Activated CD4-positive, alpha-beta T cell treated with anti-CD3 and anti-CD28 coated beads, Interleukin-2, Interleukin-4, amounts not matched to agents 100 ng/mL and 50 ng/mL, durations not matched to agents 16 hours and 8 hours (primary cell): Measurements from ENCODE around the gene MPST.
"Not testable (repeated sequence)": the region's sequence is repeated elsewhere in the genome, so short reads cannot be mapped to it uniquely, and the experiment has no call there.

ENCODE experiments used
- DNase-seq: peaks from one replicate; pipeline ENCODE4 v3.0.0-alpha.2; 2020; ENCODE audit warnings: low spot score

The MPST gene

DNA sequence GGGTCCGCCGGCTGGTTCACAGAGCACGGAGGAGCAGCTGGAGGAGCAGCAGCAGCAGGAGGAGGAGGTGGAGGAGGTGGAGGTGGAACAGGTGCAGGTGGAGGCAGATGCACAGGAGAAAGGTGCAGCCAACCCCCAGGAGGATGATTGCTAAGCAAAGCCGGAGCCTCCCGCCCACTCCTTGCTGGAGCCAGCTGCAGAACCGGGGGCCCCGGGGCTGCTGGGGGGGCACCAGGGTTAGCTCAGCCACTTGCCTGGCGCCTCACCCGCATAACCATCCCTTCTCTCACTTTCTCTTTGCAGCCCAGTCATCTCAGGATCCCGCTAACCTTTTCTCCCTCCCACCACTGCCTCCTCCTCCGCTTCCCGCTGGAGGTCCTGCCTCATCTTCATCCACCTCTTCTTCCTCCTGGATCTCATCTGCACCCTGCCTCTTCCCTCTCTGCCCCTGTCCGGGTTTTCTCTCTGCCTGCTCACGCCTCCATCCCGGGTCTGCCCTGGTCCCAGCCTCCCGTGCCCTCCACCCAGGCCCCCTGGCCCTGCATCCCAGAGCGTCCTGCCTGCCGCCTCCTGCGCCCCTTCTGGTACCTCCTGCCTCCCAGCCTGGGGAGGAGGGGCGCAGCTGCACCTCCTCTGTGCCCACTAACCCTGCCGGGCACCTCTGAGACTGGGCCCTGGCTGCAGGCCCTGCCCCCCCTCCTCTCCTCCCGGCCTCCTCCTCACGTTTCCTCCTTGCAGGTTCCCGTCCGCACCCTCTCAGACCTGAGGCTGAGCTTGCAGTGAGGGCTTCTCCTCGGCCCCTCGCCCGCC is 41.5 kb downstream of the MPST start:
- peak; percentile 69 for DNase-seq

DNA sequence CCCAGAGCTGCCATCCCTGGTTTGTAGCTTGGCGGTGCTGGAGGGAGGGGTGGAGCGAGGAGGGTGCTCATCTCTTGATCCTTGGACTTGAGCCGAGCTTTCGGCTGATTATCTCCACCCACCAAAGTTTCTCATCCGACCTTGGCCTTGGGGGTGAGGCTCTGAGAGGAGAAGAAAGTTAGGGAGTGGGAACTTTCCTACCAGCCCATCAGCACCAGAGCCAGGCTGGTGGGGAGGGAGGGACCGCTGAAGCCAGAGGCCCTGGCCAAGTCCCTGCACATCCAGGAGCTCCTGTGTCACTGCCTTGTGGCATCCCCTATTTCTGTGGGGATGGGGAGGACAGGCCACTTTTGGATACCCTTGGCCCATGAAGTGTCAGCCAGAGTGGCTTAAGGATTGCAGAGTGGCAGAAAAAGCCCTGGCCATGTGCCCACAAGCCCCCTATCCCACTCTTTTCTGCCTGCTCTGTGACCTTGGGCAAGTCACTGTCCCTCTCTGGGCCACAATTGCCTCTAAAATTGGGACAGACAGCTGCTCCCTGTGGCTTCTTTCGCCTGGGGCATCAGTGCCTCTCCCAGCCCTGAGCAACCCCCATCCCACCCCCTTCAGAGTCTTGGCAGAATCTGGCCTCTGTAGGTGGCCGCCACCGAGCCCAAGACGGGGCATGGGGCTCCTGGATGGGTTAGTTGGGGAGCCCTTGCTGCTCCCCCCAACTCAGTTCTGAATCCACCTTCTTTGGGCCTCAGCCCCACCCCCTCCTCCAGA is 42.3 kb downstream of the MPST start:
- DNase-seq: no peak

- DNase-seq: no peak
These were observed 42.8 kb downstream of the MPST start for GRCh38 chr22:37062376-37062675.

- DNase-seq: no peak
These were observed 43.3 kb downstream of the MPST start for GRCh38 chr22:37062702-37063381.

GRCh38 chr22:37063431-37064420 is 44.2 kb downstream of the MPST start:
- no peak for DNase-seq

DNA sequence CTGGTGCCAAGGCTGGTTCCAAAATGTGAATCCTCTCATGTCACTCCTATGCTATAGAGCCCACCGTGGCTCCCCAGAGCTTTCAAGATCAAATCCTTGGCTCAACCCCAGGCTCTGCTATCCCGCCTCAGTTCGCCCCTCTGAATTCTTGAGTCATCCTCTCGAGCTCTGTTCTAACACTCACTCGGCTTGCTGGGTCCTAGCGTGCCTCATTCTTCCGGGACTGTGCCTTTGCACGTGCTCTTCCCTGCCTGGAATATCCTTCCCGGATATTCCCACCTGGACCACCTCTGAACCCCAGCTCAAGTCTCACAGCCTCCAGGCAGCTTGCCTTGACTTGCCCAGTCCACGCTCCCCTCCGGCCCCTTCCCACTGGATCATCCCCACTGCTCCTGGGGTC is 45.0 kb downstream of the MPST start:
- DNase-seq: no peak

DNA sequence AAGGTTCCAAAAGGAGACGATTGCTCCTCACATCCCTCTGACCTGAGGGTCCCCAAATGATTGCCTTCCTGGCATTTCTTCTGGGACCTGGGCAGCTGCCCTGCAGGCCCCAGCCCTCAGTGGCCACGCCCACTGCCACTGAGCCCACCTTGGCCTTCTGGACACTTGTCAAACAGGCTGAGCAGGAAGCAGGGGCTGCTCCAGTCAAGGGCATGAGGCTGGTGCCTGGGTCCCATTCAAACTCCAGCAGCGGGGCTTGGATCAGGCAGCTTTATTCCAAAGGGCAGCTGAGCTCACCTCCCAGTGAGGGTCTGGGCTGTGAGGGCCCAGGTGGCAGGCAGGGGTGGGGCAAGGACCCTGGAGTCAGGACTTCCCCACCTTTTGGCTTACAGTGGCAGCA is 45.6 kb downstream of the MPST start:
- no peak for DNase-seq

DNA sequence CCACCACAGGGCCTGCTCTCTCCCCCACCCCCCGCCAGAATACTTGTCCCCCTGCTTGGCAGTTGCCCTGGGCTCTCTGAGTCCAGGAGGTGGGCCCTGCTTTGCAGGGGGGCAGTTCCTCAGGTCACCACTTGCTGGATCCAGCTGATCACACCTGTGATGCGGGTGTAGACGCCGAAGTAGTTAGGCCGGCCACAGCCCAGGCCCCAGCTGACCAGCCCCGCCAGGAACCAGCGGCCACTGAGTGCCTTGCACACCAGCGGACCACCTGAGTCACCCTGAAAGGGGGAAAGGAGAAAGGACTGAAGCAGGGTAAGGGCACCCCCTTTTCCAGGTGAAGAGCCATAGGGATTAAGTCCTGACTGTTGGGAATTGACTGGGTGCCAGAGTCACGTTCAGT is 46.4 kb downstream of the MPST start:
- DNase-seq: no peak

- DNase-seq: no peak
These were observed 47.9 kb downstream of the MPST start for GRCh38 chr22:37067428-37067827.

GRCh38 chr22:37068859-37069258 is 49.3 kb downstream of the MPST start:
- no peak for DNase-seq

GRCh38 chr22:37069319-37069718 is 49.8 kb downstream of the MPST start:
- DNase-seq: no peak

DNA sequence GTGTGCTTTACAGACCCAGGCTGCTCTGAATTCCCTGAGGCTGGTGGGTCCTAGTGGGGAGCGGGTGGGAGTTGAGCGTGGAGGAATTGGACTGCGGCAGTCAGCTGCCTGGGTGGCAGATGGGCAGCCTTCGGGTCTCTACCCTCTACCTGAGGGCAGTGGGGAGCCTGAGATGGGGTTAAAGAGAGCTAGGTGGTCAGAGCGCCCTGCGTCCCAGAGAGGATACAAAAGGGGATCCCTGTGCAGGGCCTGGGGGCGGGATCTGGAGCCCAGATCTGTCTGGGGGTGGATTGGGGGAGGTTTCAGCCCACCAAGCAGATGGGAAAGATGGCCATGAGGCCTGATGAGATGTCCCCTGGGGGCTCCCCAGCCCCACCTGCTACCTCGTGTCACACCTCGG is 50.2 kb downstream of the MPST start:
- no peak for DNase-seq

- DNase-seq: no peak
These were observed 50.8 kb downstream of the MPST start for GRCh38 chr22:37070334-37070733.

DNA sequence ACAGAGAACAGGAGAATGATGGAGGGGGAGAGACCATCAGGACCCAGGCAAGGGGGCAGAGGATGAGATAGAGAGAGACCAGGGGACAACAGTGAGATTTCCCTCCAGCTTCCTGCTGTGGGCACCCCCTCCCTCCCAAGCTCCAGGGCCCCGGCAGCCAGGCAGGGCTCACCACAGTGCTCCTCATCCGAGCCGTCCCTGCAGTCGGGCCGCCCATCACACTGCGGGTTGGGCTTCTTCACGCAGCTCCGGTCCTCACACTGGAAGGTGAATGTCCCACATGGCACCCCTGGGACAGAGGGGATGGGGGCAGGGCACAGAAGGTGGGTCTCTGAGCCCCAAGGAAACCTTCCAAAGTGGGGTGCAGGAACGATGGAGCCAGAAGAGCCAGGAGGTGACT is 51.2 kb downstream of the MPST start:
- DNase-seq: no peak

GRCh38 chr22:37071850-37072592 is 52.5 kb downstream of the MPST start:
- DNase-seq: not testable (repeated sequence)

GRCh38 chr22:37072673-37073072 is 53.1 kb downstream of the MPST start:
- no peak for DNase-seq

- no peak for DNase-seq
These were observed 55.0 kb downstream of the MPST start for GRCh38 chr22:37074537-37074936.

DNA sequence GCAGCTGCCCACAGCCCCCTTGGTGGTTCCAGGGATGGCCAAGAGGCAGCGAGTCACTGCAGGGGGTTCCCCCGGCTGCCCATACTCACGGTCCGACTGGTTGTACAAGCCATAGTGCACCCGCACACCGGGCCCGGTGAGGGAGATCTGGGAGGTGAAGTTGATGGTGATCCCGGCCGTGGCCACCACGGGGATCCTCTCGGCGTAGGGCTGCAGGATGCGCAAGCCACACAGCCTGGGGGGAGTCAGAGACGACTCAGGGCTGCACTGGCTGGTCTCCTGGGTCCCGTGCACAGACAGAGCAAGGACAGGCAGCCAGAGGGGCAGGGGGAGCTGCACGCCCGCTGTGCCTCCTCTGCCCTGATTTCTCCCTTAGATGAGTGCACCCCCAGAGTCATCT is 55.5 kb downstream of the MPST start:
- DNase-seq: no peak

DNA sequence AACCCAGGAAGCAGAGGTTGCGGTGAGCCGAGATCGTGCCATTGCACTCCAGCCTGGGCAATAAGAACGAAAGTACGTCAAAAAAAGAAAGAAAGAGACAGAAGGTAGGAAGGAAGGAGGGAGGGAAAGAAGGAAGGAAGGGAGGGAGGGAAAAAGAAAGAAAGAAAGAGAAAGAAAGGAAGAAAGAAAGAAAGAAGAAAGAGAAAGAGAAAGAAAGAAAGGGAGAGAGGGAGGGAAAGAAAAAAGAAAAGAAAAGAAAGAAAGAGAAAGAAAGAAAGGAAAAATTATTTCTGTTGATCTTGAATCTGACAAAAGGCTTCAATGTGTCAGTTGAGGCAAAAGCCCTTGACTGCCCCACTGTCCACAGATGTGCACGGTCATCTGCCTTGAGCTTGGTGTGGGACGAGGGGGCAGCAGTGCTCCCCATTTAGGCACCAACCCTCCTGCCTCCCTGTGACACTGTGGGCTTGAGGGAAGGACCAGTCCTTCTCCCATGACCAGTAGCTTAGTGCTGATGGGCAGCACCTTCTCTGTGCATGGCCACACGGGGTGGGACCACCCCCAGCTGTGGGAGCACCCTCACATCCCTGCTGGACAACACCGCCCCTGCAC is 56.4 kb downstream of the MPST start:
- DNase-seq: no peak

DNA sequence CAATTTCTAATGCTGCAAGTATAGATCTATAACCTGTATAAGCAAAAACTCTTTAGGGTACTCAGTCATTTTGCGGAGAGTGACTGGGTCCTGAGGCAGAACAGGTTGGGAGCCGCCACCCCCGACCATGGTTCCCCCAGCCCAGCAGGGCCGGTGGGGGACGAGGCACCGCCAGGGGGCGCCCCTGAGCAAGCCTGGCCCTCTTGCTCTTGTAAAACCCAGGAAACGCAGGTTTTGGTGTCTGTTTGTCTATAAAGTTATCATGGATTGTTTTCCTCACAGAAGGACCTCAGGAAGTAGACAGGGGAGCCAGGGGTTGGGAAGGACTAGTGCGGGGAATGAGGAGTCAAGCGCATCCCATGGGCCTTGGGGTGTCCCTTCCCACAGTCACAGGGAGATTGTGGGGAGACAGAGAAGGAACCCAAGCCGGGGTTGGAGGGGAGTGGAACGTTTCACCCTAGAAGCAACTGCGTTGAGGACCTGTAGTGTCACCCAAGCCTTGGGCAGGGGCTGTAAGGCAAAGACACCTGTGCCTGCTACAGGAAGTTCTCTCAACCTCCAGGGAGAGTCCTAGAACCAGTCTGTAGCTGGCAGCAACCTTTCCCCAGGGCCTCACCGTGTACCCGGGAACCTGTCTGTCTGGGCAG is 58.4 kb downstream of the MPST start:
- peak; percentile 89 for DNase-seq
